Astrocyte (in vitro differentiated cells and primary cell): Measurements from ENCODE around the gene CFAP73. TPM values are rescaled to one million over a fixed set of nuclear protein-coding genes. Genes with fewer than 3 reads are reported as not detected.

Experiments used
- DNase-seq: peaks from one replicate; pipeline ENCODE4 v3.0.0-alpha.2; 2010; ENCODE audit warnings: low read depth
- FAIRE-seq: peaks from 2 replicates; lab custom pipeline; 2011; peaks lifted over from hg19 to GRCh38; lab: Jason Lieb, UNC
- H2AFZ ChIP-seq: 2 replicates; pipeline ENCODE4 v1.6.0; 2012; ENCODE audit warnings: low read depth, low read length, inconsistent platforms
- H3K27ac ChIP-seq: 2 replicates; pipeline ENCODE4 v1.5.1; 2011; ENCODE audit warnings: low read depth, low read length, inconsistent platforms
- H3K27me3 ChIP-seq: 2 replicates; pipeline ENCODE4 v1.6.0; 2011; ENCODE audit warnings: low read length, inconsistent platforms; ENCODE audit not compliant: insufficient read depth
- H3K36me3 ChIP-seq: 2 replicates; pipeline ENCODE4 v1.5.1; 2011; ENCODE audit warnings: low read length, inconsistent platforms; ENCODE audit not compliant: insufficient read depth
- H3K4me1 ChIP-seq: 2 replicates; pipeline ENCODE4 v1.5.1; 2011; ENCODE audit warnings: low read length, inconsistent platforms; ENCODE audit not compliant: insufficient read depth
- H3K4me2 ChIP-seq: 2 replicates; pipeline ENCODE4 v1.6.0; 2012; ENCODE audit warnings: low read length, inconsistent platforms
- H3K4me3 ChIP-seq: 2 replicates; pipeline ENCODE4 v1.5.1; 2011; ENCODE audit warnings: low read depth, mild to moderate bottlenecking, low read length, inconsistent platforms; ENCODE audit not compliant: insufficient read depth
- H3K79me2 ChIP-seq: 2 replicates; pipeline ENCODE4 v1.6.0; 2012; ENCODE audit warnings: mild to moderate bottlenecking, low read length, inconsistent platforms; ENCODE audit not compliant: insufficient read depth
- H3K9ac ChIP-seq: 2 replicates; pipeline ENCODE4 v1.6.0; 2012; ENCODE audit warnings: mild to moderate bottlenecking, low read length, inconsistent platforms
- H3K9me3 ChIP-seq: 2 replicates; pipeline ENCODE4 v1.5.1; 2012; ENCODE audit warnings: low read depth, mild to moderate bottlenecking, low read length, inconsistent platforms; ENCODE audit not compliant: insufficient read depth
- H4K20me1 ChIP-seq: 2 replicates; pipeline ENCODE4 v1.6.0; 2012; ENCODE audit warnings: low read length, inconsistent platforms; ENCODE audit not compliant: insufficient read depth
- H3K27ac Mint-ChIP-seq: one replicate; pipeline ENCODE4 v1.8.0; 2021; ENCODE audit warnings: mild to moderate bottlenecking, mixed read lengths; ENCODE audit not compliant: unreplicated experiment
- H3K27me3 Mint-ChIP-seq: one replicate; pipeline ENCODE4 v1.8.0; 2021; ENCODE audit warnings: low read depth, mixed read lengths; ENCODE audit not compliant: unreplicated experiment
- H3K36me3 Mint-ChIP-seq: one replicate; pipeline ENCODE4 v1.8.0; 2021; ENCODE audit warnings: low read depth, mixed read lengths; ENCODE audit not compliant: unreplicated experiment
- H3K4me1 Mint-ChIP-seq: one replicate; pipeline ENCODE4 v1.8.0; 2021; ENCODE audit warnings: low read depth, mixed read lengths; ENCODE audit not compliant: unreplicated experiment
- H3K4me3 Mint-ChIP-seq: one replicate; pipeline ENCODE4 v1.8.0; 2021; ENCODE audit warnings: mild to moderate bottlenecking, moderate library complexity, mixed read lengths; ENCODE audit not compliant: unreplicated experiment
- H3K9me3 Mint-ChIP-seq: one replicate; pipeline ENCODE4 v1.8.0; 2021; ENCODE audit warnings: mild to moderate bottlenecking, mixed read lengths; ENCODE audit not compliant: unreplicated experiment
- CTCF ChIP-seq: IDR thresholded peaks from 2 replicates; pipeline ENCODE4 v1.5.1; 2011; ENCODE audit warnings: low read depth, mild to moderate bottlenecking, inconsistent platforms, low read length, moderate library complexity; ENCODE audit not compliant: insufficient read depth
- EZH2 ChIP-seq: IDR thresholded peaks from 2 replicates; pipeline ENCODE4 v1.6.1; 2012; ENCODE audit warnings: mild to moderate bottlenecking, low read length, inconsistent platforms; ENCODE audit not compliant: insufficient read depth
- total RNA-seq: library from RNA; stranded (reverse); gene quantifications from 2 replicates; pipeline ENCODE4 v1.2.1, GENCODE V29; 2021

Gene CFAP73
- total RNA-seq, 1 donor from 2014 or later: not detected

- H3K4me1 ChIP-seq: peaks cover 6% of the 10 kb centered on the region
- no peak overlapping the region for H2AFZ ChIP-seq
- peaks cover 9% of the 10 kb centered on the region for H3K36me3 Mint-ChIP-seq
- H3K36me3 ChIP-seq: peaks cover 19% of the 10 kb centered on the region
- H3K4me1 Mint-ChIP-seq: peaks cover 6% of the 10 kb centered on the region
- peak overlapping the region; percentile 91 for H3K4me3 Mint-ChIP-seq
- TF ChIP-seq EZH2: no peak
- TF ChIP-seq CTCF: no peak
- peaks cover 31% of the 10 kb centered on the region for H4K20me1 ChIP-seq
- no peaks in the 10 kb centered on the region for H3K9me3 ChIP-seq
- no peaks in the 10 kb centered on the region for H3K9me3 Mint-ChIP-seq
- H3K4me3 ChIP-seq: no peak overlapping the region
- no peak for FAIRE-seq
- peak overlapping the region; percentile 62 for H3K27ac Mint-ChIP-seq
- H3K4me2 ChIP-seq: peak overlapping the region; percentile 85
- peaks cover 77% of the 10 kb centered on the region for H3K79me2 ChIP-seq
- no peaks in the 10 kb centered on the region for H3K27me3 Mint-ChIP-seq
- no peak overlapping the region for H3K9ac ChIP-seq
- no peaks in the 10 kb centered on the region for H3K27me3 ChIP-seq
- no peak for DNase-seq
- no peak overlapping the region for H3K27ac ChIP-seq
Measured at GRCh38 chr12:113183030-113183589, 33.6 kb downstream of the CFAP73 start.

- Histone ChIP-seq H3K79me2 (peaks cover 82% of the 10 kb centered on the region), H3K4me1 (peaks cover 6% of the 10 kb centered on the region), H3K36me3 (peaks cover 11% of the 10 kb centered on the region), H3K4me3 (peak overlapping the region; percentile 86), H3K27ac (peak overlapping the region; percentile 97), H3K4me2 (peak overlapping the region; percentile 85), H3K9me3 (no peaks in the 10 kb centered on the region), H4K20me1 (peaks cover 30% of the 10 kb centered on the region), H2AFZ (peak overlapping the region; percentile 92), H3K27me3 (no peaks in the 10 kb centered on the region), H3K9ac (peak overlapping the region; percentile 98)
- FAIRE-seq (no peak), DNase-seq (peak; percentile 76)
- no peaks in the 10 kb centered on the region for H3K9me3 Mint-ChIP-seq
- H3K27me3 Mint-ChIP-seq: no peaks in the 10 kb centered on the region
- peak overlapping the region; percentile 95 for H3K27ac Mint-ChIP-seq
- peaks cover 9% of the 10 kb centered on the region for H3K36me3 Mint-ChIP-seq
- peak overlapping the region; percentile 91 for H3K4me3 Mint-ChIP-seq
- peaks cover 6% of the 10 kb centered on the region for H3K4me1 Mint-ChIP-seq
- TF ChIP-seq EZH2 (no peak), CTCF (no peak)
Measured at GRCh38 chr12:113184098-113184899, 34.8 kb downstream of the CFAP73 start.

- H3K27ac ChIP-seq: peak overlapping the region; percentile 97
- H3K27me3 ChIP-seq: no peaks in the 10 kb centered on the region
- Mint-ChIP-seq H3K4me1 (peaks cover 6% of the 10 kb centered on the region), H3K36me3 (peaks cover 10% of the 10 kb centered on the region), H3K4me3 (peak overlapping the region; percentile 91), H3K9me3 (no peaks in the 10 kb centered on the region), H3K27me3 (no peaks in the 10 kb centered on the region), H3K27ac (peak overlapping the region; percentile 95)
- peaks cover 24% of the 10 kb centered on the region for H4K20me1 ChIP-seq
- H3K4me1 ChIP-seq: peaks cover 6% of the 10 kb centered on the region
- DNase-seq (no peak), FAIRE-seq (no peak)
- H2AFZ ChIP-seq: peak overlapping the region; percentile 92
- peaks cover 11% of the 10 kb centered on the region for H3K36me3 ChIP-seq
- H3K4me2 ChIP-seq: peak overlapping the region; percentile 85
- H3K79me2 ChIP-seq: peaks cover 78% of the 10 kb centered on the region
- TF ChIP-seq CTCF (no peak), EZH2 (no peak)
- H3K9me3 ChIP-seq: no peaks in the 10 kb centered on the region
- H3K4me3 ChIP-seq: peak overlapping the region; percentile 86
- peak overlapping the region; percentile 98 for H3K9ac ChIP-seq
Measured at GRCh38 chr12:113184900-113185179, 35.3 kb downstream of the CFAP73 start.
